Smooth muscle cell (in vitro differentiated cells): ENCODE results near the gene ANO5. TPM values are rescaled to one million over a fixed set of nuclear protein-coding genes. Genes with fewer than 3 reads are reported as not detected.
"Not testable (repeated sequence)": the region's sequence is repeated elsewhere in the genome, so short reads cannot be mapped to it uniquely, and the experiment has no call there.

Experiments used
- DNase-seq: peaks from one replicate; lab custom pipeline; 2025; ENCODE audit not compliant: unreplicated experiment; lab: John Stamatoyannopoulos, UW
- H2AFZ ChIP-seq: fragments of 200-600 bp; sonication (generic); 2 replicates; pipeline ENCODE4 v1.6.0; 2016; ENCODE audit warnings: antibody characterized with exemption, low read depth, mild to moderate bottlenecking
- H3F3A ChIP-seq: fragments of 200-600 bp; sonication (generic); 2 replicates; pipeline ENCODE4 v1.6.0; 2017; ENCODE audit warnings: antibody characterized with exemption, low read depth
- H3K27ac ChIP-seq: fragments of 200-600 bp; sonication (generic); 2 replicates; pipeline ENCODE4 v1.5.1; 2016; ENCODE audit warnings: low read depth, mild to moderate bottlenecking
- H3K27me3 ChIP-seq: fragments of 200-600 bp; sonication (generic); 2 replicates; pipeline ENCODE4 v1.6.1; 2016; ENCODE audit warnings: low read depth, mild to moderate bottlenecking
- H3K36me3 ChIP-seq: fragments of 200-600 bp; sonication (generic); 2 replicates; pipeline ENCODE4 v1.5.1; 2016; ENCODE audit warnings: low read depth
- H3K4me1 ChIP-seq: fragments of 200-600 bp; sonication (generic); 2 replicates; pipeline ENCODE4 v1.5.1; 2016; ENCODE audit warnings: low read depth
- H3K4me2 ChIP-seq: fragments of 200-600 bp; sonication (generic); 2 replicates; pipeline ENCODE4 v1.6.0; 2016; ENCODE audit warnings: mild to moderate bottlenecking
- H3K4me3 ChIP-seq: fragments of 200-600 bp; sonication (generic); 2 replicates; pipeline ENCODE4 v1.5.1; 2016; ENCODE audit warnings: mild to moderate bottlenecking
- H3K79me2 ChIP-seq: fragments of 200-600 bp; sonication (generic); 2 replicates; pipeline ENCODE4 v1.6.0; 2016; ENCODE audit warnings: low read depth, mild to moderate bottlenecking
- H3K9ac ChIP-seq: fragments of 200-600 bp; sonication (generic); 2 replicates; pipeline ENCODE4 v1.6.0; 2016; ENCODE audit warnings: low read depth
- H3K9me3 ChIP-seq: fragments of 200-600 bp; sonication (generic); replicated peaks from 2 replicates; pipeline ENCODE4 v1.5.1; 2016; ENCODE audit warnings: low read depth
- H4K20me1 ChIP-seq: fragments of 200-600 bp; sonication (generic); 2 replicates; pipeline ENCODE4 v1.6.0; 2016; ENCODE audit warnings: low read depth
- CTCF ChIP-seq: fragments of 200-600 bp; sonication (generic); IDR thresholded peaks from 2 replicates; pipeline ENCODE4 v1.5.1; 2017; ENCODE audit warnings: borderline replicate concordance, mild to moderate bottlenecking, antibody characterized with exemption; ENCODE audit not compliant: insufficient read depth, poor library complexity, severe bottlenecking
- WGBS: methylation state at CpG from one replicate; pipeline ENCODE4 v1.1.7; 2016; ENCODE audit warnings: low lambda C conversion rate; 5-methylcytosine and 5-hydroxymethylcytosine counted together
- polyA plus RNA-seq: library from polyadenylated mRNA; unstranded; fragments of >200 nt; fragmentation: Nextera tagmentation; extraction: Ambion mirVana; gene quantifications from 2 replicates; pipeline ENCODE4 v1.2.1, GENCODE V29; 2016
- total RNA-seq: library from RNA; depleted of rRNA; stranded (reverse); fragments of >200 nt; gene quantifications from 2 replicates; pipeline ENCODE4 v1.2.3, GENCODE V29; 2014

ANO5 gene
- total and polyA plus RNA-seq, 2 experiments from 2014 or later: 0.18 TPM; not detected in 1

- no peaks in the 10 kb centered on the region for H3K36me3 ChIP-seq
- 96% methylated on average over 1 of the region's 1 CpG for WGBS
- H3K9me3 ChIP-seq: no peaks in the 10 kb centered on the region
- no peak overlapping the region for H3K27ac ChIP-seq
- DNase-seq: no peak
- no peak overlapping the region for H3K4me3 ChIP-seq
- no peaks in the 10 kb centered on the region for H3K4me1 ChIP-seq
- H3K4me2 ChIP-seq: no peak overlapping the region
- H3K79me2 ChIP-seq: no peaks in the 10 kb centered on the region
- H2AFZ ChIP-seq: no peak overlapping the region
- no peaks in the 10 kb centered on the region for H3K27me3 ChIP-seq
- no peaks in the 10 kb centered on the region for H4K20me1 ChIP-seq
- no peaks in the 10 kb centered on the region for H3F3A ChIP-seq
- TF ChIP-seq CTCF: no peak
- H3K9ac ChIP-seq: no peak overlapping the region
These were observed 64.0 kb downstream of the ANO5 start for GRCh38 chr11:22256876-22257275.

GRCh38 chr11:22263613-22264012 lies 70.7 kb downstream of the ANO5 start:
- Histone ChIP-seq H3K9me3 (no peaks in the 10 kb centered on the region), H3K79me2 (no peaks in the 10 kb centered on the region), H3K4me2 (no peak overlapping the region), H3K27ac (no peak overlapping the region), H3F3A (no peaks in the 10 kb centered on the region), H3K4me3 (no peak overlapping the region), H2AFZ (no peak overlapping the region), H3K4me1 (no peaks in the 10 kb centered on the region), H3K36me3 (no peaks in the 10 kb centered on the region), H4K20me1 (no peaks in the 10 kb centered on the region), H3K9ac (no peak overlapping the region), H3K27me3 (no peaks in the 10 kb centered on the region)
- TF ChIP-seq CTCF: no peak
- DNase-seq: no peak
- 88% methylated on average over 2 of the region's 2 CpGs for WGBS

DNA sequence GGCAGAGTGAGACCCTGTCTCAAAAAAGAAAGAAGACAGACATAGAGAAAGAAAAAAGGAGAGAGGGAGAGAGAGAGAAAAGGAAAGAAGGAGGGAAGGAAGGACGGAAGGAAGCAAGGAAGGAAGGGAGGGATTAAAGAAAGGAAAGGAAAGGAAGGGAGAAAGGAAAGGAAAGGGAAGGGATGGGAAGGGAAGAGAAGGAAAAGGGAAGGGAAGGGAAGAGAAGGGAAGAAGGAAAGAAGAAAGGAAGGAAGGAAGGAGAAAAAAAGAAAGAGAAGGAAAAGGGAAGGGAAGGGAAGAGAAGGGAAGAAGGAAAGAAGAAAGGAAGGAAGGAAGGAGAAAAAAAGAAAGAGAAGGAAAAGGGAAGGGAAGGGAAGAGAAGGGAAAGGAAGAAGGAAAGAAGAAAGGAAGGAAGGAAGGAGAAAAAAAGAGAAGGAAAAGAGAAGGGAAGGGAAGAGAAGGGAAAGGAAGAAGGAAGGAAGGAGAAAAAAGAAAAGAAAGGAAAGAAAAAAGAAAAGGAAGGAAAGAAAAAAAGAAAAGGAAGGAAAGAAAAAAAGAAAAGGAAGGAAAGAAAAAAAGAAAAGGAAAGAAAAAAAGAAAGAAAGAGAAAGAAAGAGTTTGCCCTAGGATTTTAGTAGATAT lies 76.2 kb downstream of the ANO5 start:
- not testable (repeated sequence) for H3K4me3 ChIP-seq, H3K27ac ChIP-seq, H2AFZ ChIP-seq, H3K4me2 ChIP-seq, H3K9me3 ChIP-seq, H3K79me2 ChIP-seq, H3K27me3 ChIP-seq, H3K4me1 ChIP-seq, DNase-seq, H3F3A ChIP-seq, H4K20me1 ChIP-seq, H3K36me3 ChIP-seq, H3K9ac ChIP-seq
- WGBS: 85% methylated on average over 1 of the region's 1 CpG

DNA sequence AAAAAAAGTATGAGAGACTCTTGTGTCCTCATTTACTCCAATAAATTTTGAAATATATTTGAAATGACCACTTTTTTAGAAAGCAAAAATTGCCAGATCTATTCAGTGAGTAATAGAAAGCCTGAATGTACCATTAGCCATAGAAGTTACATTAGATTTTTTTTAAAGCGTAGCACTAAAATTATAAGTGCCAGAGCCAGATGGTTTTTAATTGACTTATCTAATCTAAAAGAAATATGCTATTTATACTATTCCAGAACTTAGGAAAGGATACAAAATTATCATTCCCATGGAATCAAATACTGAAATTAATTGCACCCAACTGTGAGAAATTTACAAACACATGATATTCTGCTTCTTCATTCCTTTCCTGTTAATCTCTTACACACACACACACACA lies 80.9 kb downstream of the ANO5 start:
- H3K4me3 ChIP-seq: no peak overlapping the region
- no peak overlapping the region for H3K4me2 ChIP-seq
- H4K20me1 ChIP-seq: no peaks in the 10 kb centered on the region
- H3K4me1 ChIP-seq: no peaks in the 10 kb centered on the region
- no peaks in the 10 kb centered on the region for H3K79me2 ChIP-seq
- no peak for TF ChIP-seq CTCF
- H3K9me3 ChIP-seq: no peaks in the 10 kb centered on the region
- H2AFZ ChIP-seq: no peak overlapping the region
- no peaks in the 10 kb centered on the region for H3F3A ChIP-seq
- no peak for DNase-seq
- H3K9ac ChIP-seq: no peak overlapping the region
- WGBS: 93% methylated on average over 1 of the region's 1 CpG
- no peaks in the 10 kb centered on the region for H3K36me3 ChIP-seq
- H3K27ac ChIP-seq: no peak overlapping the region
- no peaks in the 10 kb centered on the region for H3K27me3 ChIP-seq
